HG03060 (cell line): ENCODE measurements around the gene DERL2.

Experiments used
- ATAC-seq: cut with Tn5 transposase; IDR thresholded peaks from one replicate; pipeline ENCODE4 v1.9.1; 2021; ENCODE audit warnings: low read depth, moderate number of reproducible peaks; ENCODE audit not compliant: unreplicated experiment

The DERL2 gene

GRCh38 chr17:5485270-5486205 lies at the start of gene DERL2:
Gene DERL2, minus strand, starts transcription at chr17:5486178. Its CDS starts 17 bp downstream, at chr17:5486161.
- ATAC-seq: peak; percentile 16

GRCh38 chr17:5535436-5535835 lies 49.5 kb upstream of the DERL2 start:
- no peak for ATAC-seq

DNA sequence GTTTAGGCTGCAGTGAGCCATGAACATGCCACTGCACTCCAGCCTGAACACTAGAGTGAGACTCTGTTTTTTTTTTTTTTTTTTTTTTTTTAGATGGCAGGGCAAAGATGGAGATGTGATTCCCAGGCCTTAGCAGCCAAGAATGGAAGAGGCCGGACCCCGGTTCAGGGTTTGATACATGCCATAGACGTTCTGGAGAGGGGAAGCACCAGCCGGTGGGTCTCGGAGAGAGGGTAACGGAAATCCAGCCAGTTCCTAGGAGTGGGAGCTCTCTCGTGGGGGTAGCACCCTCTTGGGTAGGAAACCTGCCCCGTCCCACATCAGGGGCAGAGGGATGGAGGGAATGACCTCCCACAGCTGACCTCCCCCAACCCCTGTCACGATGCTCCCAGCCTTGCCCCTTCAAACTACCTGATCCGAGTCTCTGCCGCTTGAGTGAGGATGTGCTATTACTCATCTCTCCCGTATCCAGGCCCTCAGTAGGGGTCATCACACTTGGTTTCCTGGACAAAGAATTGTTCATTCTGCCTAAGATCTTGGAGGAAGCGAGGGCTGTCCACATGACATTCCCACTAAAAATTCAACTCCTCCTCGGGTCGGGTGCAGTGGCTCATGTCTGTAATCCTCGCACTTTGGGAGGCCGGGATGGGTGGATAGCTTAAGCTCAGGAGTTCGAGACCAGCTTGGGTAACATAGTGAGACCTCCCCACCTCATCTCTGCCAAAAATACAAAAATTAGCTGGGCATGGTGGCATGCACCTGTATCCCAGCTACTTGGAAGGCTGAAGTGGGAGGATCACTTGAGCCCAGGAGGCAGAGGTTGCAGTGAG lies 47.7 kb upstream of the DERL2 start:
- ATAC-seq: no peak

- ATAC-seq: no peak
These were observed 46.6 kb upstream of the DERL2 start for GRCh38 chr17:5532581-5532980.

- no peak for ATAC-seq
These were observed 45.1 kb upstream of the DERL2 start for GRCh38 chr17:5531085-5531418.

DNA sequence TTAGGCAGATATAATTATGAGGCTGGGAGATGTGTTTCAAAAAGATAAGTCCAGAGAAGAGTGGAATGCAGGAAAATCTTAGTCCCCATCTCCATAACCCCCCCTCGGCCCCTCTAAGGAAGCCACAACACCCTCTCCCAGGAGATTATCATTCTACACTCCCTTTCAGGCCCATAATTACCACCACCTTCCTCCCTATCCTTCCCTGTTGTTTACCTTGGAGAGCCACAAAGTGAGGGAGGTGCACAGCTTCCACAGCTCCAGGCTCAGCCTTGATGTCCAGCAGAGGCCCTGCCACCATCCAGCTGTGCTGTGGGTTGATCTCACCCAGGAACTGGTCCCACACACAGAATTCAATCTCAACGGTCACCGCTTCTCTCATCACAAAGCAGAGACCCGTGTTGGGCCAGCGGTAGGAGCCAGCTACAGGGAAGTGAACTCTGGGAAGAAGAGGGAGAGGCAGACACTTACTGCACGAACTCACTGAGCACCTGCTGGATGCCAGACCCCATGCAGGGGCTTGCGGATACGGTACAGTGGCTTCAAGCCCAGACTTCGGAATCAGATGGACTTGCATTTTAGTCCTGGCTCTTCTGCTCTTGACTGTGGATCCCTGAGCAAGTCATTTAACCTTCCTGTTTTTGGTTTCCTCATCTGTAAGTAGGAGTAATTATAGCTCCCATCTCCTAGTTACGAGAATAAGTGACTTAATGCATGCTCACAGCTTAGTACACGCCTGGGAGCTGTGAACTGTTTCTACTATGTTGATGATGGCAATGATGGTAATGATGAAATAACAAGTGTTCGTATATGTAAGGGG lies 44.5 kb upstream of the DERL2 start:
- ATAC-seq: no peak

- ATAC-seq: no peak
These were observed 41.7 kb upstream of the DERL2 start for GRCh38 chr17:5527601-5528250.

- no peak for ATAC-seq
These were observed 41.0 kb upstream of the DERL2 start for GRCh38 chr17:5526821-5527598.

- no peak for ATAC-seq
These were observed 37.3 kb upstream of the DERL2 start for GRCh38 chr17:5523249-5523648.

DNA sequence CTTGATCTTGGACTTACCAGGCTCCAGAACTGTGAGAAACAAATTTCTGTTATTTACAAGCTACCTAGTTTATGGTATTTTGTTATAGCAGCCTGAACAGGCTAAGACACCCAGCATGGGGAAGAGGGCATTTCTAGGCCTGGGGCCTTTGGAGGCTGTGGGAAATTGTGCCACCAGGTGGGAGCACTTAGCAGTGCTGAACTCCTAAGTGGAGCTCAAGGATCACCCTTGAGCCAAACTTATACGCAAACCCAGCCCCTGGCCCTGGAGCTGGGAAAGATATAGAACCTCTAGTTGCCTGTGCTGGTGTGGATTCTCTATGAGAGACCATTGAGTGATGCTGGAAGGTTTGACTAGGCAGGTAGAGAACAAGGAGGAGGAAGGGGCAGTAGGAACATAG lies 36.5 kb upstream of the DERL2 start:
- no peak for ATAC-seq

- no peak for ATAC-seq
These were observed 30.2 kb upstream of the DERL2 start for GRCh38 chr17:5516060-5516792.

DNA sequence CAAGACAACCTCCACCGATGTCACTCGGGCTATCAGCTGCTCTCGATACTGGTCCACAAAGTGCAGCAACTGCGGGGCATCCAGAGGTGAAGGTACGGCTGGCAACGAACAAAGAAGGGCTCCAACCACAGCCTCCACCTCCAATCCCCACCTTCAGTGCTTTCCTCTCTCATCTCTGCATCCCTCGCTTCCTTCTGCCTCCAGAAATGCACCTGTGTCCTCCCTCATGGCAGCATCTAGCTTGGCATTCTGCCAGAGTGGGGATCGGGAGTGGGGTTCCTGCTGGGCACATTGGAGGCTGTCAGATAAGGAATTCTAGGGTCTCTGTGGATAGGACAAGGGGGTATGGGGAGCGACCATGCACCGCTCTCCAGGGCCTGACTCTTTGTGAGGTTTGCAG lies 29.0 kb upstream of the DERL2 start:
- ATAC-seq: no peak

DNA sequence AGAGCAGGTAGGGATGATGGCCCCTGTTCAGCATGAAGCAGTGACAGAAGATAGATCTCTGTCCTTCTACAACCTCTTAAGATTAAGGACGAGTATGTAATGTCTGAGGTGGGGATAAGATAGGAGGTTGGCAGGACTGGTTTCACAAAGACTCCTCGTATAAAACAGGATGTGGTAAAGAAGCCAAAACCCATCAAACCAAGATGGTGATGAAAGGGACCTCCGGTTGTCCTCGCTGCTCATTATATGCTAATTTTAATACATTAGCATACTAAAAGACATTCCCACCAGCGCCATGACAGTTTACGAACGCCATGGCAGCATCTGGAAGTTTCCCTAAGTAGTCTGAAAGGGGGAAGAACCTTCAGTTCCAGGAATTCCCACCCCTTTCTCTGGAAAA lies 27.6 kb upstream of the DERL2 start:
- ATAC-seq: no peak

DNA sequence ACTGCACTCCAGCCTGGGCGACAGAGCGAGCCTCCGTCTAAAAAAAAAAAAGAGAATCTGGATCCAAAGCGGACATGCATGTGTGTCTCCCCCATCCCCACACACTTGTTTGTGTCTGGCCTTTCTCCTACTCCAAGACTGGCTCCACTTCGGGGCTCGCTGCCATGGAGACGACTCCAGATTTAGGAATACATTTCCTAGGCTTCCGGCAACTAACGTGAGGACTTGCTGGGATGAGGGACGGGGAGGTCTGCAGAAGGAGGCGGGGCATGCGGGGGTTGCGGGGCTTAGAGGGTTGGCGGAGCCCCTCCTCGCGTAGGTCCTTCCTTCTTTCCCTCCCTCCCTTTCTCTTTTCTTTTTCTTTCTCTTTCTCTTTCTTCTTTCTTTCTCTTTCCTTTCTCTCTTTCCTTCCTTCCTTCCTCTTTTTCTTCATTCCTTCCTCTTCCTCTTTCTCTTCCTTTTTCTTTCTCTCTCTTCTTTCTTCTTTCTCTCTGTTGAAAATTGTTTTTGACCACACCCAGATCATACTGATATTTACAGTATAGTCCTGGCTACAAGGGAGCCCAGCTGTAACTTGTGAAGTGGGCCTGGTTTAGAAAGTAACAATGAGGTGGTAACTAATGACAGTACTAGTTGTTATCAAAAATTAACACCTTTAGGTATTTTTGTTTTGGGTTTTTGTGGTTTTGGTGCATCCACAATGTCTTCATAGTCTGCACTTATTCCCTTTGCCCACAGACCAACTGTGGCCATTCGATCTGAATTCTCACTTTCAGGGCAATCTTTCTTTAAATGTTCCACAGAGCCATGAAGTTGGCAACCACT lies 25.6 kb upstream of the DERL2 start:
- no peak for ATAC-seq

GRCh38 chr17:5510771-5511170 lies 24.8 kb upstream of the DERL2 start:
- ATAC-seq: no peak

DNA sequence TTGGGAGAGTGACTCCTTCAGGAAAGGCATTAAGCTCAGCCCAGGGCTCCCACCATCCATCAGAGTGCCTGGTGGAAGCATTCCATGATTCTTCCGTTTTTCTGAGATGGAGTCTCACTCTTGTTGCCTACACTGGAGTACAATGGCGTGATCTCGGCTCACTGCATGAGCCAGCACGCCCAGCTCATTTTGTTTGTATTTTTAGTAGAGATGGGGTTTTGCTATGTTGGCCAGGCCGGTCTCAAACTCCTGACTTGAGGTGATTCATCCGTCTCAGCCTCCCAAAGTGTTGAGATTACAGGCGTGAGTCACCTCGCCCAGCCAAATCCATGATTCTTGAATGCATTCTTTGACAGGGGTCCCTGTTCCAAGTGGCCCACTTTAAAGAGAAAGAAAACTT lies 23.5 kb upstream of the DERL2 start:
- no peak for ATAC-seq

DNA sequence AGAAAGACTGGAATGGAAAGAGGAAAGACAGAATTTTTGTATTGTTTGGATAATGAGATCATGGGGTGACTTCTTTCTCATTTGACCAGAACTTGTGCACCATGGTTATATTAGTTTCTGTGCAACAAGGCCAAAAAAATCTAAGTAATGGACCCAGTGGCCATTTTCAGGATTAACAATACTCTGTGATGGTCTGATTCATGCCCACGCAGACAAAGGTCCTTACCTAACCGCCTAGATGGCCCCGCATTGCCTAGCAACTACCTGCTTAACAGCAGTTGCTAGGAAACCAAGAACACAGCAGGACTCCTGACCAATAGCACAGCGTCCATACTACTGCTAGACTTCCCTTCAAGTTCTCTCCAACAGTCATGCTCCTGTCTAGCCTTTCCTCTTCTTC lies 22.8 kb upstream of the DERL2 start:
- ATAC-seq: no peak

- no peak for ATAC-seq
These were observed 20.3 kb upstream of the DERL2 start for GRCh38 chr17:5506307-5506706.
